ENCODE results near the gene DENND4A. TPM values are rescaled to one million over a fixed set of nuclear protein-coding genes. Genes with fewer than 3 reads are reported as not detected.

The DENND4A gene
- total RNA-seq, 1 experiment from 2014 or later: 14.4 TPM

DNA sequence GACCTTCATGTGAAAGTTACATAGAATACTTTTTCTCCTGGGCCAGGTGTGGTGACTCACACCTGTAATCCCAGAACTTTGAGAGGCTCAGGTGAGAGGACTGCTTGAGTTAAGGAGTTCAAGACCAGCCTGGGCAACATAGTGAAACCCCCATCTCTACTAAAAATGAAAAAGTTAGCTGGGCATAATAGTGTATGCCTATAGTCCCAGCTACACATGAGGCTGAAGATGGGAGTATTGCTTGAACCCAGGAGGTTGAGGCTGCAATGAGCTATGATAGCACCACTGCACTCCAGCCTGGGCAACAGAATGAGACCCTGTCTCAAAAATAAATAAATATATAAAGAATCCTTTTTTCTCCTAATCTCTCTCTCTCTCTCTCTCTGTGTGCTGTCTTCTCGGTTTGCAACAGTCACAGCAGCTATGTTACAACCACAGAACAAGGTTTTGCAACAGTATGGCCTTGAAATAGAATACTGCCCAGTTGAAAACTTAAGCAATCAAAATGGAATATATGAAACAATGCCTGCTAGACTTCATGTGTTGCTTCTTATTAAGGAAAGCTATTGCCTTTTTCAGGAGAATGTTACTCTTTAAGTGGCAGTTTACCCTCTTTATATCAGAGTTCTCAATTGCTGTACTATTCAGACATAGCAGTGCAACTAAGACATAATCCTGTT lies 12.3 kb upstream of the DENND4A start:
- ChIA-PET POLR2A (interaction anchor here (0.6 kb wide), 1 partner anchor 28 kb away, joined by 3 read pairs; no protein-coding TSS in a partner anchor), CTCF (interaction anchor here (0.5 to 0.7 kb wide), 2 partner anchors 141 to 153 kb away, joined by 3 to 5 read pairs; no protein-coding TSS in a partner anchor)
- H3K4me3 ChIP-seq (ENCODE audit: low read depth in 2 of 2, low read length in 2 of 2): no peak overlapping the region
- DNase-seq (ENCODE audit: low read depth, low spot score) (no peak), ATAC-seq (no peak)
- in situ Hi-C loops (cut with HindIII; ENCODE audit: low pct_unique_long_range_greater_than_20kb, low sequenced_read_pairs) (no loop called here), intact Hi-C loops (cut with micrococcal nuclease; ENCODE audit: unreplicated experiment) (no loop called here)
- no peak for TF ChIP-seq SIN3A (IDR thresholded peaks at IDR 0.05; ENCODE audit: borderline replicate concordance, insufficient read depth, low read depth, low read length)
- TF ChIP-seq TCF7L2 (IDR thresholded peaks at IDR 0.05; ENCODE audit: low read depth, low read length): no peak
- TF ChIP-seq, protein P1, sequence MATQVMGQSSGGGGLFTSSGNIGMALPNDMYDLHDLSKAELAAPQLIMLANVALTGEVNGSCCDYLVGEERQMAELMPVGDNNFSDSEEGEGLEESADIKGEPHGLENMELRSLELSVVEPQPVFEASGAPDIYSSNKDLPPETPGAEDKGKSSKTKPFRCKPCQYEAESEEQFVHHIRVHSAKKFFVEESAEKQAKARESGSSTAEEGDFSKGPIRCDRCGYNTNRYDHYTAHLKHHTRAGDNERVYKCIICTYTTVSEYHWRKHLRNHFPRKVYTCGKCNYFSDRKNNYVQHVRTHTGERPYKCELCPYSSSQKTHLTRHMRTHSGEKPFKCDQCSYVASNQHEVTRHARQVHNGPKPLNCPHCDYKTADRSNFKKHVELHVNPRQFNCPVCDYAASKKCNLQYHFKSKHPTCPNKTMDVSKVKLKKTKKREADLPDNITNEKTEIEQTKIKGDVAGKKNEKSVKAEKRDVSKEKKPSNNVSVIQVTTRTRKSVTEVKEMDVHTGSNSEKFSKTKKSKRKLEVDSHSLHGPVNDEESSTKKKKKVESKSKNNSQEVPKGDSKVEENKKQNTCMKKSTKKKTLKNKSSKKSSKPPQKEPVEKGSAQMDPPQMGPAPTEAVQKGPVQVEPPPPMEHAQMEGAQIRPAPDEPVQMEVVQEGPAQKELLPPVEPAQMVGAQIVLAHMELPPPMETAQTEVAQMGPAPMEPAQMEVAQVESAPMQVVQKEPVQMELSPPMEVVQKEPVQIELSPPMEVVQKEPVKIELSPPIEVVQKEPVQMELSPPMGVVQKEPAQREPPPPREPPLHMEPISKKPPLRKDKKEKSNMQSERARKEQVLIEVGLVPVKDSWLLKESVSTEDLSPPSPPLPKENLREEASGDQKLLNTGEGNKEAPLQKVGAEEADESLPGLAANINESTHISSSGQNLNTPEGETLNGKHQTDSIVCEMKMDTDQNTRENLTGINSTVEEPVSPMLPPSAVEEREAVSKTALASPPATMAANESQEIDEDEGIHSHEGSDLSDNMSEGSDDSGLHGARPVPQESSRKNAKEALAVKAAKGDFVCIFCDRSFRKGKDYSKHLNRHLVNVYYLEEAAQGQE (IDR thresholded peaks at IDR 0.05; ENCODE audit: insufficient read depth in 1 of 2, low read depth in 2 of 2, low read length in 1 of 2): no peak
- H3K27me3 ChIP-seq (ENCODE audit: control insufficient read depth, insufficient read depth, low read length): no peaks in the 10 kb centered on the region
- no peaks in the 10 kb centered on the region for H3K9me3 ChIP-seq (ENCODE audit: control insufficient read depth, insufficient read depth, low read depth, low read length)
- H3K4me1 ChIP-seq (ENCODE audit: control insufficient read depth, insufficient read depth, low read length): no peaks in the 10 kb centered on the region
- H3K36me3 ChIP-seq (ENCODE audit: control insufficient read depth, insufficient read depth, low read length): no peaks in the 10 kb centered on the region
- BruUV-seq (replicated peaks): no TSS peak
- no peak overlapping the region for H3K27ac ChIP-seq (ENCODE audit: low read length)

DNA sequence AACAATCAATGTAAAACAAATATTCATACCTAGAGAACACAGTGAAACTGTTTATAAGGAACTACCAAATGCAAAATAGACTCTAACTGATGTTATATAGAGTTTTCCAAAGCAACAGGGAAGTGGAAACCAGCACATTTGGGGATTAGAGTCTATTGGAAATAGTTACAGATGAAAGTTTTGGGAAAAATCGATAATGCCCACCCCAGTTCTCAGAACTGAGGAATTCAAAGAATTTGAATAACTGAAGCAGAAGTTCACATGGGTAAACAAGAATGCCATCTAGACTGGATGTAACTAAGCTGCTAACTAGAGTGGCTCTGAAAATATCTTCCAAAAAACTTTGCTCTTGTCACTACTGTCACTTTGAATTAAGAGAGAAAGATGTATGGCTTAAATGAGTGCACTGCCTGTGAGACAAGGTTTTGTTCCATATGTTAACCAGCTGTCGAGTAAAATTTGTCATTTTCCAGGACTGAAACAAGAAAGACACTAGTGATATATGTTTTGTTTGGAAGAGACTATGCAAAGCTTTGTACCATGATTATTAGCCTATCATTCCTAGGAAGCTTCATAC lies 9.2 kb upstream of the DENND4A start:
- CTCF ChIA-PET: no interaction called here

More for the DNA sequence above, 9.2 kb upstream of the DENND4A start:
- Histone ChIP-seq H3K36me3 (ENCODE audit: control insufficient read depth, insufficient read depth, low read length) (no peaks in the 10 kb centered on the region), H3K4me1 (ENCODE audit: control insufficient read depth, insufficient read depth, low read length) (no peaks in the 10 kb centered on the region), H3K4me3 (ENCODE audit: low read depth in 2 of 2, low read length in 2 of 2) (no peak overlapping the region), H3K9me3 (ENCODE audit: control insufficient read depth, insufficient read depth, low read depth, low read length) (no peaks in the 10 kb centered on the region), H3K27me3 (ENCODE audit: control insufficient read depth, insufficient read depth, low read length) (no peaks in the 10 kb centered on the region), H3K27ac (ENCODE audit: low read length) (no peak overlapping the region)
- TF ChIP-seq, protein P2, sequence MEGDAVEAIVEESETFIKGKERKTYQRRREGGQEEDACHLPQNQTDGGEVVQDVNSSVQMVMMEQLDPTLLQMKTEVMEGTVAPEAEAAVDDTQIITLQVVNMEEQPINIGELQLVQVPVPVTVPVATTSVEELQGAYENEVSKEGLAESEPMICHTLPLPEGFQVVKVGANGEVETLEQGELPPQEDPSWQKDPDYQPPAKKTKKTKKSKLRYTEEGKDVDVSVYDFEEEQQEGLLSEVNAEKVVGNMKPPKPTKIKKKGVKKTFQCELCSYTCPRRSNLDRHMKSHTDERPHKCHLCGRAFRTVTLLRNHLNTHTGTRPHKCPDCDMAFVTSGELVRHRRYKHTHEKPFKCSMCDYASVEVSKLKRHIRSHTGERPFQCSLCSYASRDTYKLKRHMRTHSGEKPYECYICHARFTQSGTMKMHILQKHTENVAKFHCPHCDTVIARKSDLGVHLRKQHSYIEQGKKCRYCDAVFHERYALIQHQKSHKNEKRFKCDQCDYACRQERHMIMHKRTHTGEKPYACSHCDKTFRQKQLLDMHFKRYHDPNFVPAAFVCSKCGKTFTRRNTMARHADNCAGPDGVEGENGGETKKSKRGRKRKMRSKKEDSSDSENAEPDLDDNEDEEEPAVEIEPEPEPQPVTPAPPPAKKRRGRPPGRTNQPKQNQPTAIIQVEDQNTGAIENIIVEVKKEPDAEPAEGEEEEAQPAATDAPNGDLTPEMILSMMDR (IDR thresholded peaks at IDR 0.05): no peak
- no peak for TF ChIP-seq POLR2AphosphoS5 (IDR thresholded peaks at IDR 0.05; ENCODE audit: low read depth, low read length)
- TF ChIP-seq, protein P1 (IDR thresholded peaks at IDR 0.05; ENCODE audit: insufficient read depth in 1 of 2, low read depth in 2 of 2, low read length in 1 of 2): no peak
- TF ChIP-seq TCF7L2 (IDR thresholded peaks at IDR 0.05; ENCODE audit: low read depth, low read length): no peak
- TF ChIP-seq SIN3A (IDR thresholded peaks at IDR 0.05; ENCODE audit: borderline replicate concordance, insufficient read depth, low read depth, low read length): no peak
- no peak for ATAC-seq
- POLR2A ChIA-PET: no interaction called here
- DNase-seq (ENCODE audit: low read depth, low spot score): no peak
- in situ Hi-C loops (cut with HindIII; ENCODE audit: low pct_unique_long_range_greater_than_20kb, low sequenced_read_pairs): no loop called here
- BruUV-seq (replicated peaks): no TSS peak
- intact Hi-C loops (cut with micrococcal nuclease; ENCODE audit: unreplicated experiment): no loop called here

Data from Panc1 (cell line).